B cell (primary cell): ENCODE results near the gene GAK. TPM values are rescaled to one million over a fixed set of nuclear protein-coding genes. Genes with fewer than 3 reads are reported as not detected.

Source experiments
- ATAC-seq: fragments of 200-7000 bp; cut with Tn5 transposase; one replicate; pipeline ENCODE4 v1.10.0; 2021; ENCODE audit warnings: low read depth, mild to moderate bottlenecking, moderate number of reproducible peaks, moderate library complexity
- CTCF ChIA-PET: fragments of 350-600 bp; sonication (Branson Sonifier 250); formaldehyde crosslinking; loops from one replicate; lab custom pipeline; 2021; ENCODE audit warnings: antibody characterized with exemption, inconsistent platforms; lab: Charles Lee
- POLR2A ChIA-PET: fragments of 350-600 bp; sonication (Branson Sonifier 250); formaldehyde crosslinking; loops from one replicate; lab custom pipeline; 2021; ENCODE audit warnings: antibody characterized with exemption; lab: Charles Lee
- DNase-seq: peaks from one replicate; pipeline ENCODE4 v3.0.0; 2013
- H2AFZ ChIP-seq: 2 replicates; pipeline ENCODE4 v1.6.1; 2012; ENCODE audit warnings: mild to moderate bottlenecking, low read depth, low read length; ENCODE audit not compliant: insufficient read depth, poor library complexity, severe bottlenecking
- H3K27ac ChIP-seq, 2 donors: 1 replicate in 1 of 2; 2 replicates in 1 of 2; pipeline ENCODE4 v1.5.1; 2012 to 2013; ENCODE audit warnings: low read length in 2 of 2, mild to moderate bottlenecking in 2 of 2, moderate library complexity in 1 of 2
- H3K27me3 ChIP-seq, 4 experiments: fragments of 200-600 bp in 1 of 4; sonication (generic) in 1 of 4; replicated peaks in 1 of 4; 1 replicate in 2 of 4; 2 replicates in 2 of 4; pipeline versions ENCODE4 v1.6.1 to v1.7.0; 2013 to 2016; ENCODE audit warnings: low read length in 3 of 4, mild to moderate bottlenecking in 2 of 4, mixed read lengths in 1 of 4, moderate library complexity in 1 of 4; ENCODE audit not compliant: insufficient read depth in 4 of 4, control insufficient read depth in 3 of 4; ENCODE audit errors: control extremely low read depth in 1 of 4
- H3K36me3 ChIP-seq, 2 experiments: replicated peaks in 1 of 2; 1 replicate in 1 of 2; 2 replicates in 1 of 2; pipeline versions ENCODE4 v1.6.1 to v1.7.1; 2013; ENCODE audit warnings: low read length in 1 of 2; ENCODE audit not compliant: insufficient read depth in 2 of 2, control insufficient read depth in 1 of 2; ENCODE audit errors: control extremely low read depth in 1 of 2, extremely low read depth in 1 of 2
- H3K4me1 ChIP-seq, 2 donors: fragments of 200-600 bp in 1 of 2; sonication (generic) in 1 of 2; 1 replicate in 1 of 2; 2 replicates in 1 of 2; pipeline versions ENCODE4 v1.5.1 to v1.6.1; 2013 to 2017; ENCODE audit warnings: low read length in 2 of 2; ENCODE audit not compliant: control insufficient read depth in 2 of 2, insufficient read depth in 2 of 2
- H3K4me2 ChIP-seq: replicated peaks from 2 replicates; pipeline ENCODE3; 2012; ENCODE audit warnings: mild to moderate bottlenecking, low read depth, low read length; ENCODE audit not compliant: poor library complexity, severe bottlenecking
- H3K4me3 ChIP-seq, 5 experiments: fragments of 200-600 bp in 1 of 5; sonication (generic) in 1 of 5; 1 replicate in 3 of 5; 2 replicates in 2 of 5; pipeline versions ENCODE4 v1.5.1 to v1.7.0; 2011 to 2016; ENCODE audit warnings: low read length in 4 of 5, mild to moderate bottlenecking in 4 of 5, low read depth in 2 of 5, control low read depth in 1 of 5, moderate library complexity in 1 of 5; ENCODE audit not compliant: insufficient read depth in 1 of 5; ENCODE audit errors: control extremely low read depth in 1 of 5, extremely low read depth in 1 of 5
- H3K79me2 ChIP-seq: fragments of 200-600 bp; sonication (generic); one replicate; pipeline ENCODE4 v1.6.0; 2016; ENCODE audit warnings: low read length; ENCODE audit not compliant: control insufficient read depth, insufficient read depth
- H3K9ac ChIP-seq: fragments of 200-600 bp; sonication (generic); 2 replicates; pipeline ENCODE4 v1.6.1; 2017; ENCODE audit warnings: mild to moderate bottlenecking, low read length, moderate library complexity
- H3K9me3 ChIP-seq, 3 donors: one replicate each; pipeline versions ENCODE4 v1.6.1 to v1.7.1; 2013; ENCODE audit warnings: low read length in 2 of 3; ENCODE audit not compliant: control insufficient read depth in 2 of 3, insufficient read depth in 1 of 3; ENCODE audit errors: control extremely low read depth in 1 of 3
- H4K20me1 ChIP-seq: 2 replicates; pipeline ENCODE4 v1.6.0; 2012; ENCODE audit warnings: mild to moderate bottlenecking, low read length; ENCODE audit not compliant: insufficient read depth, control insufficient read depth, poor library complexity, severe bottlenecking
- H3K27ac Mint-ChIP-seq: one replicate; pipeline ENCODE4 v1.8.0; 2021; ENCODE audit warnings: mixed read lengths
- H3K27me3 Mint-ChIP-seq: one replicate; pipeline ENCODE4 v1.8.0; 2021; ENCODE audit warnings: mixed read lengths
- H3K4me1 Mint-ChIP-seq: one replicate; pipeline ENCODE4 v1.8.0; 2021; ENCODE audit warnings: mixed read lengths
- H3K4me3 Mint-ChIP-seq: one replicate; pipeline ENCODE4 v1.8.0; 2021; ENCODE audit warnings: mixed read lengths
- H3K9me3 Mint-ChIP-seq: one replicate; pipeline ENCODE4 v1.8.0; 2022; ENCODE audit warnings: mixed read lengths; ENCODE audit not compliant: insufficient read depth
- CTCF ChIP-seq: fragments of 200-600 bp; IDR thresholded peaks from one replicate; pipeline ENCODE4 v1.8.0; 2022; ENCODE audit warnings: antibody characterized with exemption, mild to moderate bottlenecking
- WGBS: methylation state at CpG from one replicate; pipeline ENCODE4 v1.1.5; 2013; ENCODE audit warnings: missing lambda C conversion rate; ENCODE audit not compliant: insufficient coverage; 5-methylcytosine and 5-hydroxymethylcytosine counted together
- intact Hi-C: fragments of 100-400 bp; cut with micrococcal nuclease; formaldehyde crosslinking; loops from one replicate; pipeline ENCODE4 v1.10.0; 2022
- polyA plus RNA-seq: library from polyadenylated mRNA; depleted of rRNA; stranded (reverse); fragments of >200 nt; gene quantifications from 2 replicates; pipeline ENCODE4 v1.2.3, GENCODE V29; 2012
- total RNA-seq, 2 donors: library from RNA; stranded (reverse); fragments of 120-200 nt in 1 of 2; gene quantifications; 1 replicate in 1 of 2; 2 replicates in 1 of 2; pipeline versions ENCODE4 v1.2.3 to v1.2.4, GENCODE V29; 2013 to 2022

The GAK gene
- total and polyA plus RNA-seq, 2 donors (not counting 1 experiment from before 2014, with no cell fraction given): 113 to 283 TPM

- no peak for DNase-seq
- peaks cover 95% of the 10 kb centered on the region for H4K20me1 ChIP-seq
- no peak overlapping the region for H3K27ac Mint-ChIP-seq
Observed at GRCh38 chr4:898869-899555, 33.1 kb downstream of the GAK start.

More at GRCh38 chr4:898869-899555, 33.1 kb downstream of the GAK start:
- no peak for TF ChIP-seq CTCF
- Mint-ChIP-seq H3K4me1 (no peaks in the 10 kb centered on the region), H3K9me3 (no peaks in the 10 kb centered on the region), H3K4me3 (no peak overlapping the region), H3K27me3 (no peaks in the 10 kb centered on the region)
- Histone ChIP-seq H2AFZ (no peak overlapping the region), H3K79me2 (peaks cover 69% of the 10 kb centered on the region), H3K4me2 (no peak overlapping the region), H3K27me3 (no peaks in the 10 kb centered on the region), H3K4me3 (no peak overlapping the region), H3K9me3 (no peaks in the 10 kb centered on the region), H3K9ac (no peak overlapping the region), H3K27ac (no peak overlapping the region), H3K4me1 (no peaks in the 10 kb centered on the region), H3K36me3 (peaks cover 0 to 26% of the 10 kb centered on the region in 2 experiments)
- no peak for ATAC-seq
- intact Hi-C loops: loop anchor here (5.0 kb wide), 1 partner anchor 88 kb away; the partner anchor contains the start of gene IDUA
- ChIA-PET CTCF (no interaction called here), POLR2A (no interaction called here)
- 98% methylated on average over 27 of the region's 27 CpGs for WGBS
